ENCODE measurements around the gene CCR3.

DNA sequence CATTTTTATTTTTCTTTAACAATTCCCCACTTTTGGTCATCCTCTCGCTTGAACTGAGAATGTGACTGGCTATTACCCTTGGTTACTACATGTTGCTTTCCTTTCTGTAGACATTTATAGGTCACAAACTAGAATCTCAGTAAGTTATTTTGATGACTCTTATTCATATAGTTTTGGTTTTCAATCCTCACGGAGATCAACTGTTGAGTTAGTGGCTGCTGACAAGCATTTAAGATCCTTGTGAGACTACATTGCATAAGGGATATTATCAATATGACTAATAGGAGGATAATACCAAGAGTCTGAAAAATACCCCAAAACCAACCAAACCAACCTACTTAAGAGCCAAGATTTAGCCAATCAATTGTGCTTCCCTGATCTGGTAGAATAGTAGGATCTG is 16.3 kb downstream of the CCR3 start:
- TF ChIP-seq CTCF (conservative IDR thresholded peaks at IDR 0.05; ENCODE audit: low read length) = no peak
- TF ChIP-seq EZH2phosphoT487 (IDR thresholded peaks at IDR 0.05; ENCODE audit: borderline replicate concordance) = no peak
